ENCODE measurements around the gene MYRFL. TPM values are rescaled to one million over a fixed set of nuclear protein-coding genes. Genes with fewer than 3 reads are reported as not detected.
"Not testable (repeated sequence)": the region's sequence is repeated elsewhere in the genome, so short reads cannot be mapped to it uniquely, and the experiment has no call there.

The MYRFL gene
- total RNA-seq, 1 donor from 2014 or later = not detected

DNA sequence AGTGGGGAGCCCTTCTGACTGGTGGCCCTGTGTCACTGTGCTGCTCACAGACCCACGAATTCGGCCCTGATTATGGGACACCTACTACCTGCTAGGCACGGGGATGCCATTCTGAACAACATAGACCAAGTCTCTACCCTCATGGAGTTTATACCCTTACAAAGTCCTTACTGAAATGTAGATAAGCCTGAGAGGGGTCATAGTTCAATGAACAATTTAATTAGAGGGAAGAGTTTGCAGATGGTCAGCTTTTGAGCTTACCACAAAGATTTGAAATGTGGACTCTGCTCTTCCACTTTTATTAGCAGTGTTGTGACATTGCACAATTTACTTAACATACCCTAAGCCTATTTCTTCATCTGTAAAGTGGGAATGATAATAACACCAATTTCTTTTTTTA, 161.1 kb downstream of the MYRFL start:
- DNase-seq (ENCODE audit: low read depth in 2 of 2) = no peak

DNA sequence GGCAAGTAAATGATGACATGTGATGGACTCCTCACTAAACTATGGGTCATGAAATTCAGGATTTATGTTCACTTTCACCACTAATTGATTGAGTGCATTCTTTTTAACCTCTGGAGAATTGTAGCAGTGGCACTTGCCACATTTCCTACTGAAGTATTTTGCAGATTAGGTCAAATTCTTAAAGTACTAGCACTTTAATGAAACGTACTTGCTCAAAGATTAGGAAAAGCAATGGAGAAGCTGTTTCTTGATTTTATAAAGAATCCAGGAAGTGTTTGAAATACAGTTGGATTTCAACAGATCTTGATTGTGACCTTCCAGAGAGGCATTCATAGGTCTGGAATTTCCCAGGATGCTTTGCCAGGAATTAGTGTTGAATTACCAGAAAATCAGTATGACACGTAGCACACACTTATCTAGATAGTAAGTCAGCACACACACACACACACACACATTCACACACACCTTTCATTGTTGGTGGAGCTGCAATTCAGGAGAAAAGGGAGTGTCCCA, 162.6 kb downstream of the MYRFL start:
- DNase-seq (ENCODE audit: low read depth in 2 of 2) = peak; percentile 3 to 64

DNA sequence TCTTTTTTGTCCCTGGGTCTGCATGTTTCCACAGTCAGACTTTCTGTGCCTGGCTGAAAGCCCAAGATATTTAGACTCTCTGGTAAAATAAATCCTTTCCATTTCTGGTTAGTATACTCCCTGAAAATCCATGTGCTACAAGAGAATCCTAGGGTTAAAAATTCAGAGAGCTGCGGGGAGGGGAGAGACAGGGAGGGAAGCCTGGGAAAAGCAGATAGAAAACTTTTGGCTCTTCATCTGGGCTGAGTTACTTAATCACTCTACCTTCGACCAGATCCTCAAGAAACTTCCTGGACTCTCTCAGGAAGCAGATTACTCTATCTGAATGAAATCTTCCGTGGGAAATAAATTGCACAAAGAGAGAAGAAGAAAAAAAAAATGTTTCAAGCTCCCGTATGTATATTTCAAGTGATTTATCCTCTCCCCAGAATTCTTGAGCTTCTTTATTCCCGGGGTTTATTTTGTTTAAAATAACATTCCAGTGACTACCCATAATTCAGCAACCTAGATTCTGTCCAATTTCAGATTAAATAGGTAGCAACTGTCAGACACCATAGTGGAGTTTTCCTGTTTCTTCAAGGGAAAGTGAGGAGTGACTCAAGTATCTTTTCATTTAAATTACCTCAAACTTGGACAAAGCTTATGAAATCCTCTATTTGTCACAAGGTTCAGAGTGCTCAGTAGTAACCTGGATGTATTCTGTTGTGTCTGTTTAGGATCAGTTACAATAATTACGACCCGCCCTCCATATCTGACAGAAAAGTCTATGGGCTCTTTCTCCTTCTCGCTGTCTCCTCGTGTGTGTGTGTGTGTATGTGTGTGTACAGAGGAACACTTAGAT, 163.7 kb downstream of the MYRFL start:
- no peak for DNase-seq (ENCODE audit: low read depth in 2 of 2)

DNA sequence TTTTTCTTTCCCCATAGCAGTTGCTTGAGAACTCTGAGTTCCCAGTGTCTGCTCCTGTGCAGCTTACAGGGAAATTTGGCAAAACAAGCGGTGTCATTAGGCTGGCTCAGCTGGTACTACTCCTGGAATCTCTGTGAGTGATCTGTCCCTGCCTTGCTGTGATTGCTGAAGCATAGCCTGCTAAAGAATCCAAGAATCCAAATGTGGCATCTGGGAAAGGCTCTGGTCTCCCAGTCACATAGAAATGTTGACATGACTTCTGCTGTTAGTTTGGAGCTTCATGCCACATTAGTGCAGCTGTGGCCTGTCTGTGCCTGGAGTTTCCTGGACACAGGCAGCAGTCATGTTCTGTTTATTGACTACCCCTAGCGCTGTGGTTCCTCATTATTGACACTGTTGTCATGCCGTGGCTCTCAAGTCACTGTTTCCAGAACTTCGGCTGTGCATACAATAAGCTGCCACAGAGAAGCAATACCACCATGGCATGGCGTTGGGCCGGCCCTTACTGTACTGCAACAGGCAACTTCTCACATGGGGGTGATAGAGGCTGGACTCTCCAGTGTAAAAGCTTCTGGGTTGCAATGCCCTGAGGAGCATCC, 166.8 kb downstream of the MYRFL start:
- no peak for DNase-seq (ENCODE audit: low read depth in 2 of 2)

DNA sequence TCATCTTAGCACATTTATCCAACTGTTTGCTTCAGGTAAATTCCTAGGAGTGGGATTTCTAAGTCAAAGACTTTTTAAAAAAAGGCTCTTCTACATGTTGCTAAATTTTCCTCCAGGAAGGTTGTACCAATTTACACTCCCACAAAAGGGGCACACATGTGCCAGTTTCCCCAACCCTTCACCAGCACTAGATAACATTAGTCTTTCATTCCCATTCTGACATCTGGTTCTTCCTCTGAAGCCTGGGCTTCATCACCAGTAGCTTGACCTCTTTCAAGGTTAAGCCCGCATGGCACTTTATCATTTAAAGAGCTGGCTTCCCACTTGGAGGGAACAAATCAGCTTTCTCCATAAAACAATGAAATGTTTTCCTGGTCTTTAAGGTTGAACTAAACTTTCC, 168.4 kb downstream of the MYRFL start:
- DNase-seq (ENCODE audit: low read depth in 2 of 2) = no peak

DNA sequence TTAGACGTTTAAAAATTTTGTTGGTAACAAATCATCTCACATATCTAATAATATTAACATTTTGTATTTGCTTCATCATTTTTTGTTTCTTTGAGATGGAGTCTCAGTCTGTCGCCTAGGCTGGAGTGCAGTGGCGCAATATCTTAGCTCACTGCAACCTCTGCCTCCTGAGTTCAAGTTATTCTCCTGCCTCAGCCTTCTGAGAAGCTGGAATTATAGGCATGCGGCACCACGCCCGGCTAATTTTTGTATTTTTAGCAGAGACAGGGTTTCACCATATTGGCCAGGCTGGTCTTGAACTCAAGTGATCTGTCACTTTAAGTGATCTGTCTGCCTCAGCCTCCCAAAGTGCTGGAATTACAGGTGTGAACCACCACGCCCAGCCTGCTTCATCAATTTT, 169.1 kb downstream of the MYRFL start:
- DNase-seq (ENCODE audit: low read depth in 2 of 2) = not testable (repeated sequence)

DNA sequence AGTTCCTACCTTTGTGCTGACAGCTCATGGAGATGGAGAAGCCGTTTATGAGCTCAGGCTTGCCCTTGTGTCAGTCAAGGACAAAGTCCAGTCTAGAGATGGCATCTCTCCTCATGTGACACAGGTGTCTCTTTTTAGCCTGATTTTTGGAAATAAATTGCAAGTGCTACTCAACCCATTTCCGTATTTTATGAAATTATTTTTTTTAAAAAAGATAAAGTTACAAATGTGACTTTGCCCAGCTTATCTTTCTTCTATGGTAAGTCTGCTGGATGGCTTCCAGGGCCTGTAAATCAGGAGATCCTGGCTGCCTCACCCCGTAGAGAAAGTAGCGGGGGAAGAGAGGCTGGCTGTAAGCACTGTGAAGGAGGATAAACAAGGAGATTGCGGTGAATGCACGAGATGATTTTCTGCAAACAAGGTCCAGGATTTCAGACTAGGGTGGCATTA, 169.7 kb downstream of the MYRFL start:
- no peak for DNase-seq (ENCODE audit: low read depth in 2 of 2)

DNA sequence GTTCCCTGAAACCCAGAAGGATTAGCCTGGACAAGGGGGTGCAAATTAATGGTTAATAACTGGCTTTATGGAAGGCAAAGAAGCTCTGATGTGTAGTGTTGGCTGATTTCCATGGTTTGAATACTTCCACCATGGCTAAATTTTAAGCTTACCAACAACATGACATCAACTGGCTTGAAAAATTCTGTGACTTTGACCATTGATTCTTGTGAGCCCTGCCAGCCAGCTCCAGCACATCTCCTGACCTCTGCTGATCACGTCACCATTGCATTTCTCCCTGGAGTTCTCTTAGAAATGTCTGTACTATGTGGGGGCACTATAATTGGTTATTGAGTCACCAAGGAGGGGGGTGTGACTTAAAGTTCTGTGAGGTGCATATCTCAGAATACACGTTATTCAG, 171.2 kb downstream of the MYRFL start:
- no peak for DNase-seq (ENCODE audit: low read depth in 2 of 2)

DNA sequence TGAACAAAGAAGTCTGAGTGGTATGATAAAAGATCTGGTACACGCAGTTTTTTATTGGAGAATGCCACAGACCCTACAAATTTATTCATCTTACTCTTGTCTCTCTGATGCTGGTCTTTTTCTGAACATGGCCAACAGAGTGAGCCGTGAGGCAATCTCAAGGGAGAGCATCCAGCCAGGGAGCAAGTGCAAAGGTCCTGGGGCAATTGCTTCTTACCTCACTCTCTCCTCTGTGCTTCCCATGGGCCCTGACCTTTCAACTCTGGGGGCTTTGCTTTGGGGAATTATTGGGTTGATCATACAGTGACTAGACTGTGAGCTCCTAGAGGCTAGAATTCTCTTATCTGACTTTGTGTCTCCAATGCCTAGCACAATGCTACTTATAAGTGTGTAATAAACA, 171.7 kb downstream of the MYRFL start:
- DNase-seq (ENCODE audit: low read depth in 2 of 2) = no peak

DNA sequence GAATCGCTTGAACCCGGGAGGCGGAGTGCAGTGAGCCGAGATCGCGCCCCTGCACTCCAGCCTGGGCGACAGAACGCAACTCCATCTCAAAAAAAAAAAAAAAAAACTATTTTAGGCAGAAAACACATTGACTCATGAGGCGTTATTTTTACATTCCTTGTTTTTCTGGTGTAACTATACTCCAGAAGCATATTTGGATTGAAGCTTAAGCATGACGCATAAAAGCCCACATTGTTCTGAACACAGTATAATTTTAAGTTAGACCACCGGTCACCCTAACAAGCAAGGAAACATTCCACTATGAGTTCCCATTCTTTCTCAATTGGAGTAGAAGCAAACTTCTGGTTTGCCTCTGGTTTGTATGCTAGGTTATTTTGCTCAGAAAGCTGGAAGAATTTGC, 173.0 kb downstream of the MYRFL start:
- DNase-seq (ENCODE audit: low read depth in 2 of 2) = no peak

DNA sequence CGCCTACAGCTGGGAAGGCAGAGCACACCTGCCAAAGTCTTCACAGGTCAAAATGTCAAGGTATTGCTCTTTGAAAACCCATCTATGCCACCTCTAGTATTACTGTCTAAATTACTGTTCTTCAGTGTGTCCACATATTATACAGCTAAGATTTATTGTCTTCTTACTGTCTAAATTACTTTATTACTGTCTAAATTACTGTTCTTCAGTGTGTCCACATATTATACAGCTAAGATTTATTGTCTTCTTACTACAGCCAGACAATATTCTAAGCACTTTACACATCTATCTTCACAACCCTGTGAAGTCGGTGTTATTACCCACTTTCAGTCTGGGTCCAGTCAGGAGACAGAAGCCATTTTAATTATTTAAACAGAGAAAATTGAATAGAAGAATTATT, 173.9 kb downstream of the MYRFL start:
- no peak for DNase-seq (ENCODE audit: low read depth in 2 of 2)

DNA sequence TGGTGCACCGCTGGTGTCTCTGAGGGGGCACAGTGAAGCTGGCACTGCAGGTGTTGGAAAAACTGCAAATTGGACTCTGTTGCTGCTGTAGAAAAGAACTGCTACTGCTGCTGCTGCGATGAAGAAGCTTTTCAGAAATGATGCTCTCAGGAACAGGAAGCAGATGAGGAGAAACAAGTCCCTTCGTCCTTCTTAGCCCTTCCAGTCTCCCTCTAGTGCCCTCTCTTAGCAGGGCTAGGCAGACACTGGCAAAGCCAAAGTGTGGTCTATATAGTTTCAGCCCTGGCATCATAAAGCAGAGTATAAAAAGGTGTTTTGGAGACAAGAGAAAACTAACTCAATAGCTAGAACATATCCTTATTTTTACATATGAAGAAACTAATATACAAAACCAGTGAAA, 174.5 kb downstream of the MYRFL start:
- no peak for DNase-seq (ENCODE audit: low read depth in 2 of 2)

DNA sequence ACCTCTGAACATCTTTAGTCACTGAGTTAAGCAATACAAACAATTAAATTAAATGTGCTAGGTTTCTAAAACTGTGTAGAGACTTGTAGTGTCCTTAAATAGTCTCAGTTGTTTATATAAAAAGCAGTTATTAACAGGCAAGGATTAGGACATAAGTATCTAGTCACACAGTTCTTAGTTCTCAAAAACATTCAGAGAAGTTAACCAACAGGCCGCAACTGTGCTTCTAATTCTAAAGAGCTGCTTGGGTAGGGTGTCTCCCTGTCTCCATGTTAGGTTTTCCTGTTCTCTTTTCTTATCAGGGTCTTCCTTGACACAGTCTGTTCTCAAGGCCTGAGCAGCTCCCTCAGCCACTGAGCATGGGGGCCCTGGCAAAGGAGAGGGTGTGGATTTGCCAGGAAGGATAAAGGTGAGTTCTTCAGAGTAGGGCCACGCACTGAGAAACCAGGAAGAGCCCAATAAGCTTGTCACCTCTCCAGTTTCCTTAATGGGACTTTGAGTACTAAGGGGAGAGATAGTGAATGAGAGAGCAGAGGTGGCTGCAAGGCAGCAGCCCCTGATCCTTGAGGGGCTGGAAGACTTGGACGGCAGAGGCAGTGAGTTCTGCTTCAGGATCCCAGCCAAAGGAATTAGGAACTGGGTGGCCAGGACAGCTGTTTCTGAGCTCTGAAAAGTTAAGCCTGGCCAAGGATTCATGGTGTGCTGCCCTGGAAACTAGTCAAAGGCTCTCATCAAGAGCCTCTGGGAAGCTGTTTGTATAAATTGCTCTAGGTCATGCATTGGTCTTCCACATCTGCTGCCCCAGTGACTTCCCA, 177.3 kb downstream of the MYRFL start:
- DNase-seq (ENCODE audit: low read depth in 2 of 2) = no peak

DNA sequence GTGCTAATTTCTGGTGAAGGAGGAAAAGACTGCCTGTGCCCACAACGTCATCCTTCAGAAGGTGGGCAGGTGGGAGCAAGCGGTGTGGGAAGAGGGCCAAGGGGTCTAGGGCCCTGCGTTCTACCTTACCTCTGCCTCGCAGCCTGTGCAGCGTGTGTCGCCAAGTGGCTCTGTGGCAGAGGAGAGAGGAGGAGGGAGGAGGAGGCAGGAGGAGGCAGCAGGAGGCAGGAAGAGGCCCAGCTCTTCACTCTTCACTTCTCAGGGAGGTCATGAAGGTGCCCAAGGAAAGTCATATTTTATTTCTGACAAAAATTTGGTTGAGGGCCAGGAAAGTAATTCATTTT, 177.9 kb downstream of the MYRFL start:
- DNase-seq (ENCODE audit: low read depth in 2 of 2) = no peak

DNA sequence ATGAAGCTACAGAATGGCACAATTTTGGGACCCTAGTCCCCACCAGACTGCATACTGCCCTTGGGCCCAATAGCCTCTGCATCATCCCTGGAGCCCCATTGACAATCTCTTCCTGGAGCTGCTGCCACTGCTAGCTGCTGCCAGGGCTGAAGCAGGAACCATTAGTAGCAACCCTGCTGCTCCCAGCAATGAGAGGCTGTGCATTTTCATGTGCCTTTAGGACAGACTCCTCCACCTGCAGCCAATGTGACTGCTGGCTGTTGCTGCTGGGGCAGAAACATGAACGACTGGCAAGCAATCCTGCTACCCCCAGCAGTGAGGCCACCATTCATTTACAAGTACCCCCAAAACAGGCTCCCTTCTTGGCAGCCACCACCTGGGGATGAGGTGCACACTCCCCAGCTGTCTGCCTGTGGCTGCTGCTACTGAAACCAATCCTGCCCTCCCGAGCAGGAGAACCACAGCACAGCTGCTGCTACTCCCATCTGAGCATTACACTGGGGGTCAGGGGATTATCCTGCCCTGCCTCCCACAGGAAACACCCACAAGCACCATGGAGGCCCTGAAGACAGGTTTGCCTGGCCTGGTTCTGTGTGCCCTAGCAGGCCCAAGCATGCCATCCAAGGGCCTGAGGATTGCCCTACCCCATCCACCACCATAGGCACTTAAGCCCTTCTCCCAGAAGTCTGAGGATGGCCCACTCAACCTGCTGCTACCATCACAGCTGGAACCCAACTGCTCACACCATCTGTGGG, 181.0 kb downstream of the MYRFL start:
- DNase-seq (ENCODE audit: low read depth in 2 of 2) = no peak

DNA sequence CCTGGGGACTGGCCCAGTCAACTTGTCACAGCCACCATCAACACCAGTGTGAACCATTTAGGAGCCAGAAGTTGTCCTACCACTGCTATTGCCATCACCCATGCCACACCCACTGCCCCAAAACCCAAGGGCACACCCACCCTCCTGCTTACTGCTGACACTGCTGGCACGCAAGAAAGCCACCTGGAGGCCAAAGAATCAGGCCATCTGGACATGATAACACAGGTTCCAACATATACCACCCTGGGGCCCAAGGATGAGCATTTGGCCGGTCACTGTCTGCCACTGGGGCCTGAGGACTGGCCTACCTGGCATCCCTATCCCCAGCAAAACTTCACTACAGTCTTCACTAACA, 181.6 kb downstream of the MYRFL start:
- DNase-seq (ENCODE audit: low read depth in 2 of 2) = no peak

DNA sequence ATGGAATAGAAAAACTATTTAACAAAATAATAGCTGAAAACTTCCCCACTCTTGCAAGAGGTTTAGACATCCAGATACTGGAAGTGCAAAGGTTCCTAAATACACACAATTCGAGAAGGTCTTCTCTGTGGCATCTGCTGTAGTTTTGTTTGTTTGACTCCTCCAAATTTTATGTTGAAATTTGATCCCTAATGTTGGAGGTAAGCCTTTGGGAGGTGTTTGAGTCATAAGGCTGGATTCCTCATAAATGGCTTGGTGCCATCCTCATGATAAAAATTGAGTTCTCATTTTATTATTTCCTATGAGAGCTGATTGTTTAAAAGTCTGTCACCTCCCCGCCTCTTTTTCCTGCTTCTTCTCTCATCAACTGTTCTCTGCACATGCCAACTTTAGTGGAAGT, 182.7 kb downstream of the MYRFL start:
- no peak for DNase-seq (ENCODE audit: low read depth in 2 of 2)

Data from dermis microvascular lymphatic vessel endothelial cell (primary cell).